Stimulated activated CD8-positive, alpha-beta memory T cell treated with anti-CD3 and anti-CD28 coated beads, Interleukin-4, amount 100 ng/mL, for 48 hours (primary cell): Measurements from ENCODE around the gene CALN1.
"Not testable (repeated sequence)": the region's sequence is repeated elsewhere in the genome, so short reads cannot be mapped to it uniquely, and the experiment has no call there.

ENCODE experiments used
- DNase-seq: peaks from one replicate; pipeline ENCODE4 v3.0.0-alpha.2; 2020

The CALN1 gene

DNA sequence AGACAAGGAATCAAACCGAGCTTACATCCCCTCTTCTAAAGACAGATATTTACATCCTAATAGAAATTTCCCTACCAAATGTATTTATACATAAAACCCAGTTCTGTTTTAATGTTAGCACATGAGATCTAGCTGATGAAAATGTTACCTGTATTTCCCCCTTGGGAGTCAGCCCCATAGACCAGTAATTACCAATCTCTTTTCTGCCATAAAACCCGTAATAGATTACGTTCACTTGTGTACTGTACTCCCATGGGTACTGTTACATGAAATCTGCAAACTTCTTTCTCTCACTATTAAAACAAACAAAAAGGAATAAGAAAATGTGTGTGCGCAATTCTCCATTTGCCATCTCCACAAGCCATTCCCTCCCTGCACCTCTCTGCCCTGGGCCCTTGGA is 450.9 kb downstream of the CALN1 start:
- DNase-seq, result no peak

DNA sequence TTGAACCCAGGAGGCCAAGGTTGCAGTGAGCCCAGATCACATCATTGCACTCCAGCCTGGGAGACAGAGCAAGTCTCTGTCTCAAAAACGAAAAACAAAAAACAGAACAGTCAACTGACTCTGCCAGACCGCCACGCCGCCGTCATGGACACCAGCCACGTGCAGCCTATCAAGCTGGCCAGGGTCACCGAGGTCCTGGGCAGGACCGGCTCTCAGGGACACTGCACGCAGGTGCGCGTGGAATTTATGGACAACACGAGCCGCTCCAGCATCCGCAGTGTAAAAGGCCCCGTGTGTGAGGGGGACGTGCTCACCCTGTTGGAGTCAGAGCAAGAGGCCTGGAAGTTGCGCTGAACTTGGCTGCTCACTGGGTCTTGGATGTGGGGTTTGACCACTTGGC is 470.0 kb downstream of the CALN1 start:
- no peak for DNase-seq

DNA sequence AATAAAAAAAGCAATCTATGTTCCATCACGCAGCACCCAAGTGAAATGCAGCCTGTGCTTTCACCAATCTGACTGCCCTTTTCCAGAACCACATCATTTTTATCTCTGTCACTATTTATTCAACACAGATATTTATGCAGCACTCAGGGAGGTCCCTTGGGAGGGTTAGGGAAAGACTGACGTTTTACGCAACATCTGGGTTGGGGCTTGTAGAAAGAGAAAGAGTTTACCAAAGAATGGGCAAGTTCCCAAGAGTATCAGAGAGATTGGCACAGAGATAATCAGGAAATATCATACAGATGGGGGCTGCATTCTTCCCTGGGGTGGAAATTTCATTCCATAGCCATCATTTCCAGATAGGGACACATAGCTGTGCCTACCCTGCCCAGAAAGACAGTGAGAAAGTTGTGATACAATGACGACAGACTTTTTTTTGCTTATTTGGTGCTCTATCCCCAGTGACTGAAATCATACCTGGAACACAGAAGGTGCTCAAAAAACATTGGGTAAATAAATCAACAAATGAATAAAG is 474.2 kb downstream of the CALN1 start:
- no peak for DNase-seq

DNA sequence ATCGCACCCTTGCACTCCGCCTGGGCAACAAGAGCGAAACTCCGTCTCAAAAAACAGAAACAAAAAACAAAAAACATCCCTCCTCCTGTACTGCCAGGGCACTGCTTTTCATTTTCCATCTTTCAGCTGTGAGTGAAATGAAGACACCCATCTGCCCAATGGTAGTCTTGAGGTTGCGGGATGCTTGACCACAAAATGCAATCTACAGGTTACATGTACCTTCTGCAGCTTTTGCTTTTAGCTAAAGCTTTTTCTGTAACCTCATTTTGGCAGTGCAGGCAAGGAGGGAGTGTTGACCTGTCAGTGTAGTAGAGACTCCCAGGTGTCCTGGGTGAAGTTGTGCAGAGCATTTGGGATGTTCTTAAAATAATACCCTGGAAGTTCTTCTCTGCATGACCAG is 476.5 kb downstream of the CALN1 start:
- no peak for DNase-seq

DNA sequence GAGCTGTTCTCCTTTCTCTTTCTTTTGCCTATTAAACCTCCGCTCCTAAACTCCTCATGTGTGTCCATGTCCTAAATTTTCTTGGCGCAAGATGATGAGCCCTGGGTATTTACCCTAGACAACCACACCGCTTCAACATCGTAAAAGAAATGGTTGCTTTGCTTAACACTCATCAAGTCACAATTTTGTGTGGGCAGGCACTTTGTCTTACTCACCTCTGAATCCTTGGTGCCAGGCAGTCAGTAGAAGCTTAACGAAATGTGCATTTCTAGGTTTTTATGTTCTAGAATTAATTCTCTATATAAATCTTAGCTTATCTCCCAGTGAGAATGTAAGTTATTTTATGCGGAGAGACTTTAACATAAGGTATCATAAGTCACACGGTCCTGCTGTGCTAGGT is 478.7 kb downstream of the CALN1 start:
- DNase-seq, result no peak

DNA sequence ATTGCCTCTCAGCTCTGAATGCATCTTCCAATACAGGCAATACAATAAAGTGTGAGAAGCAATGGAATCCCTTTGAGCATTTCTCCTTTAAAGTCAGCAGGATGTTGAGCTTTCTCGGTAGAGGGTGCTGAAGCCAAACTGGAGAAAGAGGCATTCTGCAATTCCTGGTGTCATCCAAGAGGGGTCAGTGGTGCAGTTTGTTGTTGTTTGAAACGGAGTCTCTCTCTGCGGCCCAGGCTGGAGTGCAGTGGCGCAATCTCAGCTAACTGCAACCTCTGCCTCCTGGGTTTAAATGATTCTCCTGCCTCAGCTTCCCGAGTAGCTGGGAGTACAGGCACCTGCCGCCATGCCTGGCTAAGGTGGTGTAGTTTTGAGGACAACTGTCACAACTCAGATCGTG is 486.5 kb downstream of the CALN1 start:
- DNase-seq, result no peak

DNA sequence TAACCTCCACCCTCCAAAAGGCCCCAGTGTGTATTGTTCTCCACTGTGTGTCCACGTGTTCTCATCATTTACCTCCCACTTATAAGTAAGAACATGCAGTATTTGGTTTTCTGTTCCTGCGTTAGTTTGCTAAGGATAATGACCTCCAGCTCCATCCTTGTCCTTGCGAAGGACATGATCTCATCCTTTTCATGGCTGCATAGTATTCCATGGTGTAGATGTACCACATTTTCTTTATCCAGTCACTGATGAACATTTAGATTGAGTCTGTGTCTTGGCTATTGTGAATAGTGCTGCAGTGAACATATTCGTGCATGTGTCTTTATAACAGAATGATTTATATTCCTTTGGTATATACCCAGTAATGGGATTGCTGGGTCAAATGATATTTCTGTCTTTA is 497.9 kb downstream of the CALN1 start:
- DNase-seq, result not testable (repeated sequence)

DNA sequence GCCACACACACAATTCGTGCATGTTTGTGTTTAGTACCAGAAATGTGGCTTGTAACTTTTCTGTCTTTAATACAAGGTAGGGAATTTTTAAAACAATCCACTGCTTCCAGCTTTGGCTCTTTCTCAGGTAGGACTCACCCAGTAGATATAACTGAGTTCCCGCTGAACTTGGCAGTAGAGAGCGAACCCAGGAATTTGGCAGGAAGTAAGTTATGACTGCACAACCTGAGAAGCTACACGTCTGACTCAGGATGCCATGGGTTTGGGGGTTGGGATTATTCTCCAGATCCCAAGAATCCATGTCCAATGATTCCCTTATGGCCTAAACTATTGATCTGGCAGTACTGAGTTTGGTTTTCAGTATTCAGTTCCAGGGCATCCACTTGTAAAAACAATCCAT is 499.7 kb downstream of the CALN1 start:
- no peak for DNase-seq

DNA sequence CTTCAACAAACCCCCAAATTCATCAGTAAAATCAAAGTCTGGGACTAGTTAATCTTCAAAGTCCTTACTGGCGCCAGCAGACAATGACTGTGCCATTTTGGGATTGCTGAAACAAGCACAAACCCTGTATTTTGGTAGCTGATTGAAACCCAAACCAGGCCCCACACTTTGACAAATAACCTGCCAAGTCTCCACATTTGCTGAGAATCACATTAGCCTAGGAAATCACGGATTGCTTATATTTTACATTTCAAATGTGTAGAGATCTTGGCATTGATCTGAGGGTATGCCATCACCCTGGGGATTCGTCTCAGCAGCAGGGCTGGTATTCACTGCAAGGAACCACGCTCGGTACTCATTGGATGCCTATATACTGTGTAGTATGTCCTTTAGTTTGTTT is 501.1 kb downstream of the CALN1 start:
- DNase-seq, result no peak

DNA sequence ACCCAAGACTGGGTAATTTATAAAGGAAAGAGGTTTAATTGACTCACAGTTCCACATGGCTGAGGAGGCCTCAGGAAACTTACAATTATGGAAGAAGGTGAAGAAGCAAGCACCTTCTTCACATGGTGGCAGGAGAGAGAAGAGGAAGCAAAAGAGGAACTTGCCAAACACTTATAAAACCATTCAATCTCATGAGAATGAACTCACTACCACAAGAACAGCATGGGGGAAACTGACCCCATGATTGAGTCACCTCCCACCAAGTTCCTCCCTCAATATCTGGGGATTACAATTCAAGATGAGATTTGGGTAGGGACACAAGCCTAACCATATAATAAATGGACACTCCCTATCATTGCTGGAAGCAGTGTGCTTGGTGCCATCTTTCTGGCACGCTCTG is 506.3 kb downstream of the CALN1 start:
- DNase-seq, result no peak

DNA sequence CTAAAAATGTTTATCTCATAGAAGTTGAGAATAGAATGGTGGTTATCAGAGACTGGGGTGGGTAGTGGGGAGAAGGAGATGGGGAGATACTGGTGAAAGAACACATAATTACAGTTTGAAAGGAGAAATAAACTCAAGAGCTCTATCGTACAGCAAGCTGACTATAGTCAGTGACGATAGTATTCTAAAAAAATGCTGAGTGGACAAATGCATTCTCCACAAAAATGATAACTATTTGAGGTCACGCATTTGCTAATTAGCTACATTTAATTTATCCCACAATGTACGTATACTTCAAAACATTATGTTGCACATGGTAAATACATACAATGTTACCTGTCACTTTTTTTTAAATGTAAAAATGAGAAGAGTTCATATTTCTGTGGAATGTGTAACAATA is 507.7 kb downstream of the CALN1 start:
- no peak for DNase-seq

DNA sequence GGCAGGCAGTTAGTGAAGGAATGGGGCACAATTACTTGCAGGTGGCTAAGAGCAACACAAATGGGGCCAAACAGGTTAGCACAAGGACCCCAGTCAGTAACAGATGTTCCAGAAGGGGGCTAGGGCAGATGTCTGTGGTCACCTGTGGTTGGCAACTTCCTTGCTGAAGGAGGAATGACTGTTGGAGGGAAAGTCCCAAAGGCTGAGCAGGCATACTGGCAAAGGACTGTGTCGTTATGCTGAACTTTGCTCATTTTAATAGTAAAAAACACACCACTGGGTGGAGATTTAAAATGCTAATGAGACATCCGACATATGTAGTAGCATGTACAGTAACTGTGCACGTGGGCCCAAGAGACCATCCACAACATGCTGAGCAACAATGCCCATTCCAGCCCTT is 511.6 kb downstream of the CALN1 start:
- DNase-seq, result no peak

DNA sequence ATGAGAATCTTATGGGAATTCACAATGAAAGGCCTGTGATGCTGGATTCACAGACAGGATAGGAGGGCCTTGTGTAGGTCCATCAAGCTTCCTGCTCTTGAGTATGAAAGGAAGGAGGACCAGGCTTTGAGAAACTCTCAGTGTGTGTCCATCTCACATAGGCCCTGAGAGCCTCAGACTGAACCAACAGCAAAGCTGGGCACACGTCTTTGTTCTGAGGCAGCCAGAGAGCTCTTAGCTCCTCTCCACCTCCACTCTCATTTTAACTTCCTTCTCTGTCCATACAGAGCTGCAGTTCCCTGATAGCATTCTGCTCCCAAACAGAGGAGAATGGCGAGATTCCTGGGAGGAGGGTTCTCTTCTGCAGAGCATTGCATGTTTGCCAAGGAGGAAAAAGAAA is 515.6 kb downstream of the CALN1 start:
- DNase-seq, result no peak

DNA sequence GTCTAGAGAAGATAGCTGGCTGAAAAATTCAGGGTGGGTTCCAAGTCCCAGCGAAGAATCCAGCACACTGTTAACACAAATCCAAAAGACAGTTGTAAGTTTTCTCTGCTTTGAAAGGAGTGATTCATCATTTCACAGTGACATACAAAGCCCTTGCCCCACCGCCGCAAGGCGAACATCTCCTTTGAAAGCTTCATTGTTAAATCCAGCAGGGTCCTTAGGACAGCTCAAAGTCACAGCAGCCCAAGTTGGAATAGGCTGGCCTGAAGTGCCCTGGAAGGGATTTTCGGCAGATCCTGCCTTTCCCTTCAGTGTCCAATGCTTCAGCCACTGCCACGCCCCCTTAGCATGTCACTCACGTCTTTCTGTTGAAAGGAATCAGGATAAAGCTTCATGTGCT is 526.1 kb downstream of the CALN1 start:
- no peak for DNase-seq

DNA sequence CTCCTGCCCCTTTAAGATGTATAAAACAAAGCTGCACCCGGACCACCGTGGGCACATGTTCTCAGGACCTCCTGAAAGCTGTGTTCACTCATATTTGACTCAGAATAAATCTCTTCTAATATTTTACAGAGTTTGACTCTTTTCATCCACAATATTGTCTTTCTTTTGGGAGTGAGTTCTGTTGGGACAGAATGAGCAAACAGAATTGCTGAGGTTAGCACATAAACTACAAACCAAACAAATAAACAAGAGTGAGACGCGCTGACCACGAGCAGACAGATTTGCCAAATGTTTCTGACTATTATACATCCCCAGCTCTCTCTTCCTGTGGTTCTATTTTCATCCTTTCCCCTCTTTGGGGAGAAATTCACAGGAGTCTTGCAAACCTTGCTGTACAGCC is 526.7 kb downstream of the CALN1 start:
- DNase-seq, result no peak

DNA sequence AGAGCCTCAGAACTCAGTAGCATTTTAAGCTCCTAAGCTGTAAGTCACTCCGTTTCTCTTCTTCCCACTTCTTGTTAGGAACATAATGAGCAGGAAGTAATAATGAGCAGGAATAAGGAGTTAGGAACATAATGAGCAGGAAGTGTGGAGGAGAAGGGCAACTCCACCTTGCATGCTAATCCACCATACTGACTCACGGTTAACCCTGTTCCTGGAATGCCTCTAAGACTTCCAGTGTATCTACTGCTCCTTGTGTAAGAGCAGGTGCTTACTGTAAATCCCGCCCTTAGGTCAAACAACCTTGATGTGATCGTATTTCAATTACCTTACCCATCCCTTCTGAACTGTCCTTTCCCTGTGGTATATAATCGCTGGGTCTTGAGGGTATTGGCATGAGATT is 528.7 kb downstream of the CALN1 start:
- no peak for DNase-seq

DNA sequence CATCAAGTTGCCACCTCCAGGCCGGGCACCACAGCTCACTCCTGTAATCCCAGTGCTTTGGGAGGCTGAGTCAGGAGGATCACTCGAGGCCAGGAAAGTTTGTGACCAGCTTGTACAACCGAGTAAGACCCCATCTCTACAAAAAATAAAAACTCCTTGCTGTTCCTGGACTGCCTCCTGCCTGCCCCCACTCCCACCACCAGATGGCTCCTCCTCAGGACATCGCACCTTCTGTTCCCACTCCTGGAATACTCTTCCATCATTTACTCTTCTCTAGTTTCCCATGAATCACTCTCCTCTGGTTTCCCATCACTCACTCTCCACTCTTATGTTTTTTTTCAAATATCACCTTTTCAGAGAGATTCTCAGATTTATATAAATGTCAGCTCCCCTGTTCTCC is 540.7 kb downstream of the CALN1 start:
- DNase-seq, result no peak

DNA sequence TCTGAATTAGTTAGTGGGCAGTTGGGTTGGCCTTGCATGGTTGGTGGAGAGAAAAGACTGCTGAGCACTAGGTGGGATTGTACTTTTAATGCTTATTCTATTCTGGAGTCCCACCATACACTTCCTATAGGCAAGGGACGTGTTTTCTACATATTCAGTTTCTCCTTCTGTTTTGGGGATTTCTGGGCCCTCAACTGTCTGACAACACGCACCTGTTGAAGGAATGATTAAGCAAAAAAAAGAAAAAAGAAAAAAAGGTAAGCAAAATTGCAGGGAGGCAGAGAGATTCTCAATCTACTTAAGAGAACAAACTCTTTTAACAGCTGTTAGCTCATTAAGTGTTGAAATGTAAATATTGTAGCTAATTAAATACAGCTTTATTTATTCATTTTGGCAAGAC is 541.3 kb downstream of the CALN1 start:
- DNase-seq, result no peak

DNA sequence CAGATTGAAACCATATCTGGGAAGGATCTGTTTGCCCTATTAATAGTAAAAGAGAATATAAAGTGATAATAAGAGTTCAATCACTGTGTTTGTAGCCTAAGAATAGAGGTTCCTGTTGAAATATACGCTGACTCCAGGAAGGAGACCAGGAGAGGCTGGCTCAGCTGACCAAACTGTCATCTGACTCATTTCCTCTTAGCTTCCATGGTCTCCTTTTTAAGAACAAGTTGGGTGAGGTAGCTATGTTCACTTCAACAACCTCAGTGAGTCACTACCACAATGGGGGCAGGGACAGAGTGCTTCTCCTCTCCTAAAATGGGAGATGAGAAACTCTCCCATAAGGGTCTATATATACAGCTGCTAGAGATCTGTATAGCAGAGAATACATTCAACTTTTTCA is 543.3 kb downstream of the CALN1 start:
- no peak for DNase-seq

DNA sequence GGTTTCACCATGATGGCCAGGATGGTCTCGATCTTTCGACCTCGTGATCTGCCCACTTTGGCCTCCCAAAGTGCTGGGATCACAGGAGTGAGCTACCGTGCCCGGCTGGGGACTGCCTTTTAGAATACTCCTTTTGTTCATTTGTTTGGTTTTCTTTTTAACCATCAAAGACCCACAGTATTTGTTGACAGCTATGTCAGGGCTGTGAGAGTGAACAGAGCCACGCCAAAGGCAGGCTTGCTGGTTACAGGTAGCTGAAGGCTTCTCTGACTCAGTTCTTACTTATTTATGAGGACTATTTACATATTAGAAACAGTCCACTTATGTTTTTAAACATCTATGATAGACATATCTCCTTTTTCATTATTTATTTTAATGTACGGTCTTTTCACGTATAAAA is 544.5 kb downstream of the CALN1 start:
- no peak for DNase-seq

DNA sequence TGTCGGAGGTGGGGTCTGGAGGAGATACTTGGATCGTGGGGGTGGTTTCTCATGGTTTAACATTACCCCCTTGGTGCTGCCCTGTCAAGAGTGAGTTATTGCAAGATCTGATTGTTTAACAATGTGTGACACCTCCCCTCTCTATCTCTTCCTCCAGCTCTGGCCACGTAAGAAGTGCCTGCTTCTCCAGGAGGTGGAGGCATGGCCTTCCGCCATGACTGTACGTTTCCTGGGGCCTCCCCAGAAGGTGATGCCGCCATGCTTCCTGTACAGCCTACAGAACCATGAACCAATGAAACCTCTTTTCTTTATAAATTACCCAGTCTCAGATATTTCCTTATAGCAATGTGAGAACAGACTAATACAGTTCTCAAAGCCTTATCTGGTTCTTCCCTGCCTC is 547.0 kb downstream of the CALN1 start:
- no peak for DNase-seq

DNA sequence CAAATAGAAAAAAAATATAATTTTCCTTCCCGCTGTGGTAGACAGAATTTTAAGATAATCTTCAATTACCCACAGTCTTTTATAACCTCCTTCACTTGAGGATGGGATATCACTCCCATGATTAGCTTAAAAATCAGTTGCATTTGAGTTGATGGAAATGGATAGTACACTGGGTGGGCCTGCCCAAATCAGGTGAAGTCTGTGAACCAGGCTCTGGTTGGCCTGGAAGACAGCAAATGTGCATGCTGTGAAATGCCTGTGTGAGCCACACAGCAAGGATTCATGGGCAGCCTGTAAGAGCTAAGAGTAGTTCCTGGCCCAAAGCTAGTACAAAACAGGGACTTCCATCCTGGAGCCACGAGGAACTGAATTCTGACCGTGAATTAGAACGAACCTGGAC is 548.0 kb downstream of the CALN1 start:
- no peak for DNase-seq

DNA sequence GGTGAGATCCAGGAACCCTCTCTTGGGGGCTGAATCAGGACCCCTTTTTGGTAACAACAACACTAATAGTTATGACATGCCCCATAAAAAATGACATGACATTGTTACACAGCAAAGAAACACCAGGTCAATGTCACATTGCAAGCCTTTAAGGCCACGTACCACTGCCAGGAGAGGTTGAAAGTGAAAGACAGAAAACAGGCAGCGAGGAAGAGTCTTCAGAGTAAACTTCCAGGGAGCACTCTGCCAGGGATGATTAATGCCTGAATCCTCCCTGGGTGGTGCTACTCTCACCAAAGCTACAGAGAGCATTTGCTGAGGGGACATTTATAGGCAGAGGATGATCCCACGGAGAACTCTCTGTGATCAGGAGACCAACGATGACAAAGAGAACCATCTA is 551.6 kb downstream of the CALN1 start:
- no peak for DNase-seq

DNA sequence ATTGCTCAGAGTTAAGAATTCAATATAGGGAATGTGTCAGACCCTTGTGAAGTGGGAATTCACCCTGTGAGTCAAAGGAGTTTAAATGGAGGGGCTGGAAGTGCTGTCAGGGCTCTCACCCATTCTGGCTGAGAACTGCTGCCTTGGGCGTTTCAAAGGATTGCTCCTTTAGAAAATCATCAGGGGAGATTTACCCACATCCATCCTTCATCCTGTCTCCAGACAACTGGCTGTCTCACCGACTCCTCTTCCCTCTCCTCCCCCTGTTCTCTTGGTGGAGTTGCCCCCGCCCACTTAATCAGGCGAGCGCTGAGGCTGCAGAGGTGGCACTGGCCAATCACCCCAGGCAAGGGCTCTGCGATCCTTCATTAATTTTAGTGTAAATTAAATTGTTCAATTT is 554.8 kb downstream of the CALN1 start:
- DNase-seq, result no peak

DNA sequence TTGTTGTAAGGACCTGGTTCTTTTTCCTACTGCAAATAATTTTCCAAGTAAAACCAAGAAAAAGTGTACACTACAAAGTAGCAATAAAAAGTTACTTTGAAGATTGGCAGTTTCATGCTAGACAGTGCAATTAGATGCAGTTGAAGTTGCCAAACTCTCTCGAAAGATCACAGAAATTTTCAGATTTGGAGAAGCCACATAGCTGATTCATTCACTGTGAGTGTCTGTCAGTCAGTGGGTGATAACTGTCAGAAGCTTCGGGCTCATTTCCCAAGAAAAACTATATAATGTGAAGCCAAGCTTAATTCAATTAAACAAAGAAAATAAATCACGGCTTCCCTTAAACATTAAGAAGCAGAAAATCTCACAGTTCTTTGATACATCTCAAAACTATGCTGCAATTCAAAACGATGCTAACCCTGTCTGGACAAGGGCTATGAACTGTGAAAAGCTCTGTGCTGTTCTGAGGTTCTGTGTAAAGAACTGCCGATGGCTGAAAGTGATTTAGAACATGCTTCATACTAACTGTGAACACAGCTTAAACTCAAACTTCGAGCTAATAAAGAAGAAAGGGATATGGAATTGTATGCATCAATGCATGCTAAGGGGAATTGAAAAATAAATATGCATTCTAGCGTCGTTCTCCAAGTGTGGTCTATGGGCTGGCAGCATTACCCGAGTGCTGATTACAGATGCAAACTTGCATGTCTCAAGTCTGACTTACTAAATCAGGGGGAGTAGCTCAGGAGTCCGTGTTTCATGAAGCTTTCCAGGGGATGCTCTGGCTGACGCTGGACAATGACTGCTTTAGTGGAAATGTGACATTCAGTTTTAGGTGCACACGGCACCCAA is 557.4 kb downstream of the CALN1 start:
- DNase-seq, result no peak
